ENCODE data around the gene ABLIM1. TPM values are rescaled to one million over a fixed set of nuclear protein-coding genes. Genes with fewer than 3 reads are reported as not detected.

The ABLIM1 gene
- total and polyA plus RNA-seq, 10 of the 15 experiments (the other 5 are each of a cell fraction or from before 2014, with no cell fraction given) = 14.2 to 50.5 (median 28.1) TPM

DNA sequence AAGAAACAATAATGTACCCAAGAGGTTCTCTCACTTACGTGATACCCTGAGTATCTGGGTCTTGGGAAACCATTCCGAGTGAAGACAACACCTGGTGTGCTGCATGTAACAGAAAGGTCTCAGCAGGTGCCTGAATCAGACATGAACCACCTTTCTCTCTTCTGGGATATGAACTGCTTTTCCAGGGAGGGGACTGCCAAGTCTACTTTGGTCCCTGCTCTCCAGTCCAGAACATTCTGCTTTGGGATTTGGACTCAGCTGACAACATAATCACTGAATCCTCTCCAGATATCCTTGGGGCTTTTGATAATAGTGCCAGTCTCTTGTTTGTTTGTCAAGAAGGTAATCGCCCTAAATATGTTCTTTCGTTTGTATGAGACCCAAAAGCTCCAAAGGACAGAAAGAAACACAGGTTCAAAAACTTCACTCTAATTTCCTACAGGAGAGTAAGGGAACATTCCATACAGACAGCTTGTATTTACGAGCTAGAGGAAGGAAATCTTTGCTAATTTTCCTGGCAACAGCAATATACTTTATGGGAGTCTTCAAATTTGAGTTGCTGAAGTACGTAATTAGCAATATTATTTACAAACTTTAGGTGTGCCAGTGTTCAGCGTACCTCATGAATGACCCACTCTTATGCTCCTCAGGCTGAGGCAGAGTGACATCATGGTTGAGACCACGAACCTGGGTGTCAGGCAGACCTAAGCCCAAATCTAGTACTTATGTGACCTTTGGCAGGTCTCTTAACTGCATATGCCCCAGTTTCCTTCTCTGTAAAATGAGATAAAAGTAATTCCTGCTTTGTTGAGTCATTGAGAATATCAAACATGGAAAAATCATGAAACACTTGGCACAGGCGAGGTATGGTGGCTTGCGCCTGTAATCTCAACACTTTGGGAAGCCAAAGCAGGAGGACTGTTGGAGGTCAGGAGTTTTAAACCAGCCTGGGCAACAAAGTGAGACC is 5.4 kb downstream of the ABLIM1 start:
- no peaks in the 10 kb centered on the region for H3K36me3 ChIP-seq (ENCODE audit: control insufficient read depth in 2 of 2, insufficient read depth in 2 of 2, low read length in 1 of 2)
- intact Hi-C loops (cut with micrococcal nuclease; ENCODE audit: unreplicated experiment) = no loop called here
- H3K9me3 ChIP-seq (replicated peaks; ENCODE audit: control insufficient read depth, insufficient read depth, low read length) = no peaks in the 10 kb centered on the region
- H2AFZ ChIP-seq (ENCODE audit: control insufficient read depth, low read depth, low read length) = no peak overlapping the region
- no TSS peak for BruUV-seq (replicated peaks)
- no peaks in the 10 kb centered on the region; a peak in 2 of 4 replicates for H3K27me3 ChIP-seq (replicated peaks in 1 of 2; ENCODE audit: control insufficient read depth in 2 of 2, insufficient read depth in 2 of 2, low read length in 1 of 2)
- FAIRE-seq = no peak
- no peaks in the 10 kb centered on the region for H4K20me1 ChIP-seq (ENCODE audit: control insufficient read depth, insufficient read depth)
- RAD21 ChIA-PET (ENCODE audit: unreplicated experiment) = no interaction called here
- in situ Hi-C loops (cut with MboI) = no loop called here
- no peak overlapping the region for H3K9ac ChIP-seq (ENCODE audit: control insufficient read depth, insufficient read depth, low read length)
- 33% methylated on average over 10 of the region's 10 CpGs for WGBS (ENCODE audit: insufficient coverage, insufficient replicate concordance, low lambda C conversion rate, missing lambda C conversion rate)
- H3K79me2 ChIP-seq (ENCODE audit: control insufficient read depth, insufficient read depth, low read length) = no peaks in the 10 kb centered on the region
- CTCF ChIA-PET = interaction anchor here (0.8 to 1.0 kb wide), 2 partner anchors 16 to 181 kb away, joined by 3 to 4 read pairs; no protein-coding TSS in a partner anchor
- H3K4me3 ChIP-seq = no peak overlapping the region
- no peak for ATAC-seq
- TF ChIP-seq ATF7 (IDR thresholded peaks at IDR 0.05; ENCODE audit: low read depth) (no peak), RB1 (IDR thresholded peaks at IDR 0.05; ENCODE audit: borderline replicate concordance) (no peak), MXI1 (IDR thresholded peaks at IDR 0.05; ENCODE audit: low read depth, low read length) (no peak), POU2F2 (IDR thresholded peaks at IDR 0.05; ENCODE audit: borderline replicate concordance, low read depth, low read length) (no peak), KLF5 (IDR thresholded peaks at IDR 0.05; ENCODE audit: partially characterized antibody) (no peak), RAD51 (IDR thresholded peaks at IDR 0.05) (no peak), SREBF2 (IDR thresholded peaks at IDR 0.05; ENCODE audit: low read length) (no peak), LARP7 (IDR thresholded peaks at IDR 0.05) (no peak), CBFB (IDR thresholded peaks at IDR 0.05; ENCODE audit: low read depth) (no peak)
- TF ChIP-seq, protein P1, sequence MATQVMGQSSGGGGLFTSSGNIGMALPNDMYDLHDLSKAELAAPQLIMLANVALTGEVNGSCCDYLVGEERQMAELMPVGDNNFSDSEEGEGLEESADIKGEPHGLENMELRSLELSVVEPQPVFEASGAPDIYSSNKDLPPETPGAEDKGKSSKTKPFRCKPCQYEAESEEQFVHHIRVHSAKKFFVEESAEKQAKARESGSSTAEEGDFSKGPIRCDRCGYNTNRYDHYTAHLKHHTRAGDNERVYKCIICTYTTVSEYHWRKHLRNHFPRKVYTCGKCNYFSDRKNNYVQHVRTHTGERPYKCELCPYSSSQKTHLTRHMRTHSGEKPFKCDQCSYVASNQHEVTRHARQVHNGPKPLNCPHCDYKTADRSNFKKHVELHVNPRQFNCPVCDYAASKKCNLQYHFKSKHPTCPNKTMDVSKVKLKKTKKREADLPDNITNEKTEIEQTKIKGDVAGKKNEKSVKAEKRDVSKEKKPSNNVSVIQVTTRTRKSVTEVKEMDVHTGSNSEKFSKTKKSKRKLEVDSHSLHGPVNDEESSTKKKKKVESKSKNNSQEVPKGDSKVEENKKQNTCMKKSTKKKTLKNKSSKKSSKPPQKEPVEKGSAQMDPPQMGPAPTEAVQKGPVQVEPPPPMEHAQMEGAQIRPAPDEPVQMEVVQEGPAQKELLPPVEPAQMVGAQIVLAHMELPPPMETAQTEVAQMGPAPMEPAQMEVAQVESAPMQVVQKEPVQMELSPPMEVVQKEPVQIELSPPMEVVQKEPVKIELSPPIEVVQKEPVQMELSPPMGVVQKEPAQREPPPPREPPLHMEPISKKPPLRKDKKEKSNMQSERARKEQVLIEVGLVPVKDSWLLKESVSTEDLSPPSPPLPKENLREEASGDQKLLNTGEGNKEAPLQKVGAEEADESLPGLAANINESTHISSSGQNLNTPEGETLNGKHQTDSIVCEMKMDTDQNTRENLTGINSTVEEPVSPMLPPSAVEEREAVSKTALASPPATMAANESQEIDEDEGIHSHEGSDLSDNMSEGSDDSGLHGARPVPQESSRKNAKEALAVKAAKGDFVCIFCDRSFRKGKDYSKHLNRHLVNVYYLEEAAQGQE (IDR thresholded peaks at IDR 0.05; ENCODE audit: low read depth, low read length) = no peak
- TF ChIP-seq, protein P2, sequence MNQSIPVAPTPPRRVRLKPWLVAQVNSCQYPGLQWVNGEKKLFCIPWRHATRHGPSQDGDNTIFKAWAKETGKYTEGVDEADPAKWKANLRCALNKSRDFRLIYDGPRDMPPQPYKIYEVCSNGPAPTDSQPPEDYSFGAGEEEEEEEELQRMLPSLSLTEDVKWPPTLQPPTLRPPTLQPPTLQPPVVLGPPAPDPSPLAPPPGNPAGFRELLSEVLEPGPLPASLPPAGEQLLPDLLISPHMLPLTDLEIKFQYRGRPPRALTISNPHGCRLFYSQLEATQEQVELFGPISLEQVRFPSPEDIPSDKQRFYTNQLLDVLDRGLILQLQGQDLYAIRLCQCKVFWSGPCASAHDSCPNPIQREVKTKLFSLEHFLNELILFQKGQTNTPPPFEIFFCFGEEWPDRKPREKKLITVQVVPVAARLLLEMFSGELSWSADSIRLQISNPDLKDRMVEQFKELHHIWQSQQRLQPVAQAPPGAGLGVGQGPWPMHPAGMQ (IDR thresholded peaks at IDR 0.05; ENCODE audit: borderline replicate concordance) = no peak
- SMC1A ChIA-PET (ENCODE audit: uncharacterized antibody, unreplicated experiment) = interaction anchor here (0.7 kb wide), 1 partner anchor 157 kb away, joined by 3 read pairs; no protein-coding TSS in a partner anchor
- no peaks in the 10 kb centered on the region for H3K4me1 ChIP-seq (ENCODE audit: control insufficient read depth, insufficient read depth, low read length)
- H3K27ac ChIP-seq (ENCODE audit: control insufficient read depth, insufficient read depth) = no peak overlapping the region
- POLR2A ChIA-PET = no interaction called here
- no peak overlapping the region for H3K4me2 ChIP-seq (ENCODE audit: control insufficient read depth, insufficient read depth)
- DNase-seq (ENCODE audit: low read depth, low spot score) = no peak
